HG02588 (cell line): ENCODE data around the gene NUDT2.

ENCODE experiments used
- ATAC-seq: cut with Tn5 transposase; IDR thresholded peaks from one replicate; pipeline ENCODE4 v1.9.1; 2021; ENCODE audit warnings: mild to moderate bottlenecking, moderate library complexity; ENCODE audit not compliant: unreplicated experiment

NUDT2 gene

DNA sequence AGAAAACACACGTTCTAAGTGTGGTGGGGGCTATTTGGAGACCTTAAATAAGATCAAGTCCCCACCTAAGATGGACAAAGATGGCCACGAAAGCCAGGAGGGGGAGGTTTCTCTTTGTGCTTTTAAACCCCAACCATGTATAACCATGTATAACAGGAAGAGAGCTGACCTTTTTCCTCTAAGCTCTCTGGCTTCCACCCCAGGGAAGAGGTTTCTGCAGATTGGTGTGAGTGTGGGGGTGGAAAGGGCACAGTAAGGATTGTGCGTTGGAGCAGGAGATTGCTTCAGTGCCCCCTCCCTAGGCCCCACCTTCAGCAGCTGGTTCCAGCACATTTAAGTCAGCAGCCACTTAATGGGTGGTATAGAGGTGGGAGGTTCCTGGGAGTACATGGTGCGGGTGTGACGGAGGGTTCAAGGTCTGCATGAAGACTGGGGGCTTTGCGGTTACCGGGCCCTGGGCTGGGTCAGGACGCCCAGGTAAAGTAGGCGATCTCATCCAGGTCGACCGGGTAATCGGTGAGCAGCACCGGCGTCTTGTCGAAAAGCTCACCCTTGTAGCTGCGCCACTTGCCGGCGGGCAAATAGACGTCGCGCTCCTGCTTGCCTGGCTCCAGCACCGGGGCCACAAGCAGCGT lies 41.1 kb downstream of the NUDT2 start:
- ATAC-seq, result no peak

DNA sequence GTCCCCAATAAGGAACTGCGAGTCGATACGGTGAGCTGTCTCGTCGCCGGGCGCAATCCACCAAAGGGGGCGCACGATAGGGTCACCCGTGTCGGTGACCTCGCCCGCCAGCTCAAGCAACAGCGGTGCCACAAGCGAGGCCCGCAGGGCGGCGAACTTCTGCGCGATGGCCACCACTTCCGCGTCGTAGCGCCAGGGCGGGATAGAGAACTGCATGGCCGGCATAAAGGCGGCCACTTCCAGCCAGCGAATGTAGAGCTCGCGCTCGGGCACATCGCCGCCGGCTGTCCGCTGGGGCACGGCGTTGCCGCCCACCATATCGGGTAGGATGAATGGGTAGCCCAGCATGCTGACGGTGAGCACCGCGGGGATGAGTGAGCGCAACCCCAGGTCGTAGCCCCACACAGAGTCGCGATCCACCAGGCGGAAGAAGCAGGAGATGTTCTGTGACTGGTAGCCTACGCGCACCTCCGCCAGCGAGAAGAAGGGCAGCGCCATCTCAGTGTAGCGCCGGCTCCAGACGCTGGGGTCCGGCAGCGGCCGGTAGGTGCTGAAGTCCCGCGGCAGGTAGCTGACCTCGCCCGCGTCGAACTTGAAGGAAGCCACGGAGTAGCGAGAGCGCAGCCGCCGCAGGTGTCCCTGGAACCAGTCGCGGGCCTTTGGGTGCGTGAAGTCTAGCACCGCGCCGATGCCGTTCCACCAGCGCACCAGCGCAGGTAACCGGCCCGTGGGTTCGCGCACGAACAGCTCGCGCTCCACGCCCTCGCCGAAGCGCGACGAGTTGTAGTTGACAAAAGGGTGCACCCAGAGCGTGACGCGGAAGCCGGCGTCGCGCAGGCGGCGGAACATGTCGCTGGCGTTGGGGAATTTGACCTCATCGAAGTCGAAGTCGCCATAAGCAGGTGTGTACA lies 41.9 kb downstream of the NUDT2 start:
- ATAC-seq, result no peak

DNA sequence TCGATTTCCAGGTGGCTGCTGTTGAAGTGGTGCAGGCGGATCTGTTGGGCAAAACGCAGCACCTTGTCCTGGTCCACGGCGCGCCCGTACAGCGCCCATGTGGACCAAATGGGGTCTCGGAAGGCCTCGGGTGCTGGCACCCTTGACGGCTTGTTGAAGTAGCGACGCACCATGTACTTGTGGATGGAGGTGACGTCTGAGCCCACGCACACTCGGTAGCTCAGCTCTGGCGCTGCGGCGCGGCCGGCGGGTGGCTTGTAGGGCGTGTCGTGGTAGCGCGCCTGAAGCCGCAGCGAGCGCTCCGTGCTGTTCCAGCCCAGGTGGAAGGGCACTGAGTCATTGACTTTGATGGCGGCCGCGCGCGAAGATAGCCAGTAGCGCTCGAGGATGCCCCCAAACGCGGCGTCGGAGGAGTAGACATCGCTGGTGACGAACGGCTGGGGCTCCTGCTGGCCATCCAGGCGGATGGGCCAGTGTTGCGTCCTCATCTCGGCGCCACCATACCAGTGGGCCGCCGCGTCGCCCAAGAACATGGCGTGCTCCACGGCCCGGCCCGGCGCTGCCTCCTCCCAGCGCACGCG lies 42.6 kb downstream of the NUDT2 start:
- ATAC-seq, result no peak

DNA sequence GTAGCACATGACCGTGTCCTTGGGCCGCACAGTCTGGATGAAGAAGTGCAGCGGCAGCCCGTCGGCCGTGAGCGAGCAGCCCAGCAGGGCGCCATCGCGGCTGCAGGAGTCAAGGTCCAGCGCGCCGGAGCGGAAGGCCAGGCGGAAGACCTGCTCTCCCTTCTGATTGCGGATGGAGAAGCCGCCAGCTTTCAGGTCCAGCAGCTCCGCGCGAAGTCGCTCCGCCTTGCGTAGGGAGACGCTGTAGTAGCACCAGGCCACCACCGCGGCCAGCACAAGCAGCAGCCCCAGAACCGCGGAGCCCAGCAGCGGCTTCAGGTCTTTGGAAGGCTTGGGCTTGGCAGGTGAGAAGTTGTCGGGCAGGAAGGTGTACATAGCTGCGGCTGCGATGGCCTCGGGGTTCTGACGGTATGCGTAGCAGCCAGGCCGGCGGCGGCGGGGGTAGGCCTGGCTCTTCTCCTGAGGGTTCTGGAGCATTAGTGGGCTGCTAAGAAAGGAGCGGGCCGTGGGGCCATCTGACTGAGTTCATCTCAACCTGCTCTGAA lies 43.2 kb downstream of the NUDT2 start:
- ATAC-seq, result no peak

DNA sequence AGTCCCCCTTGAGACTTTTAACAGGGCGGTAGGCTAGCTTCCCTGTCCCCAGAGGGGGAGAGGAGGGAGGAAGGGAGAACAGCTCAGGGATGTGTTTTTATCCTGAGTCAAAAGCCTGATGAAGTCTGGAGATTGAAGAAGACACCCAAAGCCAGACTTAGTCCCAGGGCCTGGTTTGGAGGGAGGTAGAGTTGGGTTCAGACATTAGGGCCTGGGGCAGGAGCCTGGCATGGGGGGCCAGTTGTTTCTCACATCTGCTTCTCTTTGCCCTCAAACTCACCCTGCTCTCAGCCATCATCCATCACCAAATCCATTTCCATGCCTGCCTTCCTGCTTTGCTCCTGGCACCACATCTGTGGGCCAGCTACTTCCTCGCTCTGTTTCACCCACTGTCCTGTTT lies 44.4 kb downstream of the NUDT2 start:
- ATAC-seq, result no peak

DNA sequence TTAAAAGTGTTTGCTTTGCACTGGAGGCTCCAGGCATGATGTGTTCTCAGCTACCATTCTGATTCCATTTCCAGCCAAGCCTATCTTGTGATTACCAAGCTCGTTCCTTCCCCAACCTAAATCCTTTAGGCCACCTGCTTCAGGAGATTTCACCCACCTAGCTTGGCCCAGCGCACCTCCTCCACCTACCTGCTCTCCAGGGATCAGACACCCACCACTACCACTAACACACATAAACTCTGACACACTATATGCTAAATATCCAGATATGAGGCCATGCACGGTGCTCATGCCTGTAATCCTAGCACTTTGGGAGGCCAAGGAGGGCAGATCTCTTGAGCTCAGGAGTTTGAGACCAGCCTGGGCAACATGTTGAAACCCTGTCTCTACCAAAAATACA lies 45.0 kb downstream of the NUDT2 start:
- no peak for ATAC-seq

DNA sequence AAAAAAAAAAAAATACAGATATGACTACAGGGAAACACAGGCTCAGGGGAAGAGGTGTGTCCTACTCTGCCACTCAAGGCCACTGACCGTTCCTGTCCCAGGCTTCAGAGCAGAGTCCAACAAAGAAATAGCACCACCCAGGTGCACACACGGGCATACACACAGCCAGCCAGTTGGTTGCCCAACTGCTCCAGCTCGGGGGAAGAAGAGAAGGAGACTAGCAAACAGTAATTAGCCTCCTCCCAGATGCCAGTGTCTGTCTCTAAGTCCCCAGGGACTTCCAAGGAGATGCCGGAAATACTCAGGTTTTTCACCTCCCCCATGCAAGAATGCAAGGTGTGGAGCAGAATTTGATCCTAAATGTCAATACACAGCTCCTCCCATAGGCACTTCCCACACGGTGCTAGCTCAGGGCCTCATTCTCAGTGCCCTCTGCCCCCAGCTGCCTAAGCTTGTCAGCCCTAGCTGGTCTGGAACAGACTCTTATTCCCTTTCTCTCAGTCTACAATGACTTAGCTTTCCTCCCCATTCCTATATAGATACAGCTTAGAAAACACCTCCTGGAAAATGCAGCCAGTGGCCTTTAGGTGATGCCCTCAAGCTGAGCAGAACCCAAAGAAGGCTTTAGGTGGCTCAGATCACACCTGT lies 45.7 kb downstream of the NUDT2 start:
- no peak for ATAC-seq

DNA sequence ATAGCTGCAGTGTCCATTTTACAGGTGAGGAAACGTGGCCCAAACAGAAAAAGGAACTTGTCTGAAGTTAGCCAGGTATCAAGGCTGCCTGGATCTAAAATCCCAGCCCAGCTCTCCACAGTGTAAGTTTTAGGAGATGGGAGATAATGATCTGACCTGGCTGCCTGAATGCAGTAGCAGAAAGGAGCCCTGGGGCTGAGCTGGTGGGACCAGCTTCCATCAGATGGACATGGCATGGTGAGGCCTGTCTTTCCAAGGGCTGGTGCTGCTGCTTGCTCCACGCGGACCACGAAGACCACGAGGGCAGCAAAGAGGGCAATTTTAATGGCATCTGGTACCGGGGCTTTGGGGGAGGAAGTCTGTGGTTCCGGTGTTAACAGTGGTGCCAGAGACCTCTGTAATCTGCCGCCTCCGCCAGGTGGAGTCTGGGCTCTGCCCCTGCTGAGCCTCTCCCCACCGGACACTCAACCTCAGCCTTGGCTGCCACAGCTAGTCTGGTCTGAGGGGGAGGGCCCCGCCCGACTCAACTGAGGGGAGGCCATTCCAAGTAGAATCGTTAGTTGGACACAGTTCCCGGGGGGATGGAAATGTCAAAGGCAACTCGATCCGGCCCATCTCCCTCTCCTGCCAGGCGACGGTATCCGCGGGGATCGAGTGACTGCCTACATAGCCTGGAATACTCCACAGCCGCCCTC lies 46.7 kb downstream of the NUDT2 start:
- ATAC-seq, result no peak

DNA sequence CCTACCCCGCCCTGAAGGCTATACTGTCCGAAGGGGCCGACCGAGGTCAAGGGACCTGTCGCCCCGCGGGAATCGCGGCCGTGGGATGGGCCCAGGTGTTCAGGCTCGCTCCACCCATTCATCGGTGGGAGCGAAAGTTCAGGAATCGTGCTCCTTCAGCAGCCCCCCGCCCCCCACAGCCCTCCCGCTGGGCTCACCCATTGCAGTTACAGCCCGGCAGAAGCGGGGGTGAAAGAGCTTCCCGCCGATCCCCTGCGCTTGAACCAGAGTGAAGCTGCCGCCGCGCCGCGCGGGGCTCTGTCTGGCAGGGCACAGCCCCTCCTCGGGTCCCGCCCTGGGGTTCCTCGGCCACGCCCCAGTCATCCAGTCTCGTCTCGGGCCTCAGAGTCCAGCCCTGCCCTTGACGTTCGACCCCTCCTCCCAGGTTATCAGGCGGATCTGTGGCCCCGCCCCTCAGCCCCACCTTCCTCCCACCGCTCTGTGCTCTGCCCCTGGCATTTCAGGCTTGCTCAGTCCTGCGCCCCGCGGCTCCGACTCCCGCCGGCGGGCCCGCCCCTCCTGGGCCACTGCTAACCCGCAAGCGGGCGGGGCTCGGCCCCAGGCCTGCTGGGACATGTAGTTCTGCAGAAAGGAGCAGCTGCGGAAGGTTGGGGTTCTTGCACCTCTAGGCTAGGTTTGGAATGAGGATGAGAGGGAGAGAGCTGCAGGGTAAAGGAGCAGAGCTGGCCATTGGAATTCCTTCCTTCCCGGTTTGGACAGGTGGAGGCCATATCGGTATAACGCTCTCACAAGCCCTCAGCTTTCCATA lies 47.4 kb downstream of the NUDT2 start, which contains the start of gene MYORG:
MYORG (minus strand) TSS at position 303 of the 808 bp plus-strand sequence. CDS start 3,955 bp downstream, outside the sequence.
- peak; percentile 87 for ATAC-seq

DNA sequence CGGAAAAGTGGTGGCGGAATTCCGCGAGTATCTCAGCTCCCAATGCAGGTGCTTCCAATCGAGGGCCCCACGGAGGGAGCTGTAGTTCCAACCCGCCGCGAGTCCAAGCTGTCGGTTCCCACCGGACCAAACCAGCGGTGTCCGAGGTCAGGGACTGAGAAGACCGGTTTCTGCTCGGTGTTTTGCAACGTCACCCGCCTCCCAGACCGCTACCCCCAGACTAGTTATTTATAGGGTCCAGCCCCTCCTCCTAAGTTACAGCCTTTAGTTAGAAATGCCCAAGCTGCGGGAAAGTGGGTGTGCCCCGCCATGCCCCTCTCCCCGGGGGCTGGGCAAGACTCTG lies 48.0 kb downstream of the NUDT2 start:
- ATAC-seq, result no peak

DNA sequence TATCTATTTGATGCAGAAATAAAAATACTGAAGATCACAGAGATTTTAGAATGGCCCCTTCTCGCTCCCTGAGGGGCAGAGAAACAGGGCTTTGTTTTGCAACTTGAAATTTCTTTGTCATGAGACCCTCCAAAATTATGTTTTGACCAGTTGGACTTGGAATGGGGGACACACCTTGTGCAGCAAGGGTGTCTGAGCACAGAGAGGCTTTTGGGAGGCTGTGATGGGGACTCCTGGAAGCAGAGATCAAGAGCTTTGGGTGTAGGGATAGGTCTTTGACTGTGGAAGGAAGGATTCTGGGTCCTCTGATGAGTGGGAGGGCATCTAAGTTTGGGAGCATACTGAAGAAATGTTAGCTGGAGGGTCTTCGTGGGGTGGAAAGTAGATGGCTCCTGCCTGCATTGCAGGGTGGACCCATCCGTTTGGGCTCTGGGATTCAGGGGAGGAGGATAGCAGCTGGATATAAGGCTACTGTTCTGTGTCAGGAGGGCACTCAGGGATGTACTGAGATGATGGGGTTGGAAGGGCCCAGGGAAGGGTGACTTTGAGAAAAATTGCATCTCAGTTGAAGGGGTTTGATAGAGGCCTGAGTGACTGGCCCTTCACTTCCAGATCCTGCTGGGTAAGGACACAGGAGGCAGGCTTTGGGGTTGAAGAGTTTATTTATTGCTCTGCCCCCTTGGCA lies 49.1 kb downstream of the NUDT2 start:
- ATAC-seq, result no peak

DNA sequence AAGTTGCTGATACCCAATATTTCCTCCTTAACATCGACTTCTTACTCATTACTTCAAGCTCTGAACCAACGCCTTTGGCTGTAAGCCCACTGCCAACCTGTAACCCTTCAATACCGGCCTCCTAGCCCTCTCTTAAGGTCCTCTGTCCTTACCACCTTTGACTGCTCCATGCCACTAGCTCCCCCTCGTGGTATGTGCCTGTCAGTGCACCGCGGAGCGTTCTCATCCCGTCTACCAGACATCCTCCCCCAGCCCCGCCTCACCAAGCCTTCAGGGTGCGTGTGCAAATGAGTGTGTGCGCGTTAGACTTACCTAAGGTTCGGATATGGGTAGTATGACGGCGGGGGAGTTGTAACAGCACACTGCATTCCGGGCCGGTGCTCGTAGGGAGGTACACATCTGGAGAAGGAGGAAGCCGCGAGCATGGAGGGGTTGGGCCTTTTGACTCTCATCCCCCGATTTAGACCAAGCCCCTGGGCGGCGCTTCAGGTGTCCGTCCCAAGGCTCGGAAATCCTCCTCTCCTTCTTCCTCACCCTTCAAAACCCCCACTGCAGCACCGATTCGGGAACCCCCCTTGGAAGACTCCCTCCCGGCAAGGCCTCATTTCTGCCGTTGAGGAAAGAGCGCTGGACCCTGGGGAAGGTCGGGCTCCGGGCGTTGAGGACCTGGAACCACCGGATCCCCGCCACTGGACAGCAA lies 50.1 kb downstream of the NUDT2 start:
- ATAC-seq, result no peak

DNA sequence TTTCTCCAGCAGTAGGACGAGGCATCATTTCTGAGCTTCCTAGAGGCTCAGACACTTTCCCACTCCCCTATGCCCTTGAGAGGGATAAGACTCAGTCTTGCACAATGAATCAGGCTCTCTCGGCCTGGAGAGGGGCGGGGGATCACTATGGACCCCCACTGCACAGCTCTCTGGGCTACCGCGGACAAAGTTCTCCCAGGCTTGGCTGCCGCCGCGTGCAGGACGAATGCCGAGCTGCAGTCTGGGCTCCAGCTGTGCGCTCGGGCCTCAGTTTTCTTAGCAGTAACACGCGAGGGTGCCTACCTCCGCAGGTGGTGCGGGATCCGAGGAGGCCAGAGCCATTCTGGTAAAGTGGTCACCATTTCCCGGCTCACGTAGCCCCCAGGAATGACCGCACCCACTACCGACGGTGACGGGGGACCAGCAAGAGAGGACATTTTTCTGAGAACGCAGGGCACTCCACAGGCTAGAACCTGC lies 50.7 kb downstream of the NUDT2 start:
- ATAC-seq, result no peak

DNA sequence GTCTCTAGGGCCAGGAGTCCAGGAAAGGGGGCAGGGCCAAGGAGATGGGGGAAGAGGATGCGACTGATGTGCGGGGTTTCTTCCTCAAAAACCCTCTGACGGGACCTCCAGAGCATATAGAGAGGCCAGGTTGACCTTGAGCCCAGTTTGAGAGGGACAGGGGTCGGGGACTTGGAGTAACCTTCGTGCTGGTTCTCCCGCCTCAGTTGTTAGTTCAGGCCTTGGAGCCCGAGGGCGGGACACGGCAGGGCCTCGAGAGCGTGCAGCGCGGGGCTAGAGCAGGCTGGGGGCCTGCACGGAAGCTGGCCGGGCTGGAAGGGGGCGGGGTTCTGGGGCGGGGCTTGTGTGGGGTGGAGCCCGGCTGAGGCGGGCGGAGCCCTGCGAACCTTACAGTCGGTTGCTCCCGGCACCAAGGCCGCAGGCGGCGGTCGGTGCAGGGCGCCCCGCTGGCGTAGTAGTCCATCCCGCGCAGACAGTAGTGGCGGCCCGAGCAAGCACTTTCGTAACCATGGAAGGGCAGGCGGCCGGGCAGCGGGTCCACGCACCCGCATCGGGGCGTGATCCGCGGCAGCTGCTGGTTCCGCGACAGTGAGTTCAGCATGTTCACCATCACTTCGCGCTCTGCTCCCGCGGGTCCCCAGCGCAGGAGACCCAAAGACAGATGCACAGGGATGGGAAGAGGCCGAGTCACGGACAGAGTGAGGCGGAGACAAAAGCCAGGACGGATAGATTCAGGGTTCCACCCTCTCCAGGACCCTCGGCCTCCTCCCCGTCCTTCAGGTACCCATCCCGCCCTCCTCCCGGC lies 51.3 kb downstream of the NUDT2 start:
- no peak for ATAC-seq

DNA sequence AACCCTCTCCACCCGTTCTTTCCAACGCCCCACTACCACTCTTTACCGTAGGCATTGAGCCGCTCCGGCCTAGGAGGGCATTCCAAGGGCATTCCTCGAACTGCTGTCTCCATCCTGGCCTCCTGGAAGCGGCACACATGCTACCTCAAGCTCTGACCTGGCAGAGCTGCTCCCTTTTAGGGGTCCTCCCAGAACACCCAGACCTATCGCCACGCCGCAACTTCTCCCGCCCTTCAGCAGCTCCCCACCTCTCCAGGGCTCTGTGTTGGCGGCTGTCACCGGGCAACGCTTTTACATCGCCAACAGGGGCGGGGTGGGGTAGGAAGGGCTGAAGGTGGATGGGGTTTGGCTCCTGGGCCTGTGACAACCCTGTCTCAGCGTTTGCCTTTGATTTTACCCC lies 52.0 kb downstream of the NUDT2 start:
- no peak for ATAC-seq

DNA sequence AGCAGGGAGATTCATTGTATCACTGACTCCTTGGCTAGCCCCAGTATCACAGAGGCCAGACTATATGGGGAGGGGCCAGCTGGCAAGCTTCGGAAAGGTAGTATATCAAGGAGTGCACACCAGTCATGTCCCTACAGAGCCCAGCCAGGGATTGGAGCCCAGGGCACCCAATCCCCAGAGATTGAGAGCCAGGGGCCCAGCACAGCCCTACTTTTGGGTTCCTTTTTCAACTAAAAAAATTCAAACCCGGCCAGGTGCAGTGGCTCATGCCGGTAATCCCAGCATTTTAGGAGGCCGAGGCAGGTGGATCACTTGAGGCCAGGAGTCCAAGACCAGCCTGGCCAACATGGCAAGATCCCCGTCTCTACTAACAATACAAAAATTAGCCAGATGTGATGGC lies 52.7 kb downstream of the NUDT2 start:
- no peak for ATAC-seq

DNA sequence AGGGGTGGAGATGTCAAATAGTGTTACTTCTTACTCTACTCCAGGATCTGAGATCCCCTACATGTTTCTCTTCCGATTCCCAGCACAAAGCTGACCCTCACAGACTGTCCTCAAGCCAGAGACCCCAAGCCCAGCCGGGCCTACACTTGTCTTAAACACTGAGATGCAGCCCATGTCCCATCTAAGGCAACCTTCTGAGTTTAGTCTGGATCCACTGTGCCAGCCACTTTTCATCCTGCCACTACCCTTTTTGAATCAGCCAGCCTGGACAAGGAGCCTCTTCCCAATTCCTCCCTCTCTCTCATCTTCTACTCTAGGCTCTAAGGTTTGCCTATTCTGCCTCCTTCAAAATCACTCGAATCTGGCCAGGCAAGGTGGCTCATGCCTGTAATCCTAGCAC lies 53.5 kb downstream of the NUDT2 start:
- ATAC-seq, result no peak

DNA sequence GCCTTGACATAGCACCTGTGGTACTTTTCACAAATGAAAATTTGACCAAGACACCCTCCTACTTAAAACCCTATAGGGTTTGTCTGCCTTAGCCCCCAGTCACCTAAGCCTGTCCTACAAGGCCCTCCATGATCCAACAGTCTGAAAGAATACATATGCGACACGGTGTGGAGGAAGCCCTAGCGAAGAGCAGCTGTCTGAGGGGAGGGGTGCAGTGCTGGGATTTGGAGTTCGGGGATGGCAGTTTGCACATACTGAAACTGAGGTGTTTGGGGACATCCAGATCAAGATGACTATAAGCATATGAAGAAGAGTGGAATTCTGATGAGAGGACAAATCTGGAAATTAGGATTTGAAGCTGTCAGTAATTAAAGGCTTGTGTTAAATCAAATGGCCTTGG lies 54.5 kb downstream of the NUDT2 start:
- ATAC-seq, result no peak
